Hematopoietic multipotent progenitor cell treated with erythropoietin and hydrocortisone succinate and interleukin-3 and kit ligand, for 8 days (in vitro differentiated cells): ENCODE data around the gene NFATC2.
"Not testable (repeated sequence)": the region's sequence is repeated elsewhere in the genome, so short reads cannot be mapped to it uniquely, and the experiment has no call there.

ENCODE experiments used
- DNase-seq: peaks from one replicate; pipeline ENCODE4 v3.0.0-alpha.2; 2015

The NFATC2 gene

DNA sequence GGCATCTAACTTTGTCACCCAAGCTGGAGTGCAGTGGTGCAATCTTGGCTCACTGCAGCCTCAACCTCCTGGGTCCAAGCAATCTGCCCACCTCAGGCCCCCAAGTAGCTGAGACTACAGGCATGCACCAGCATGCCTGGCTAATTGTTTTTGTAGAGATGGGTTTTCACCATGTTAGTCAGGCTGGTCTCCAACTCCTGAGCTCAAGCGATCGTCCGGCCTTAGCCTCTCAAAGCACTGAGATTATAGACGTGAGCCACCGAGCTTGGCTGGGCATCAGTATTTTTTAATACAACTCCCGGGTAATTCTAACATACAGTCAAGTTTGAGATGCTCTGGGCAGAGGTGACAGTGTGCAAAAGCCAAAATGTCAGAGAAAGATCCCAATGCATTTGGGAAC lies 73.5 kb downstream of the NFATC2 start:
- no peak for DNase-seq

DNA sequence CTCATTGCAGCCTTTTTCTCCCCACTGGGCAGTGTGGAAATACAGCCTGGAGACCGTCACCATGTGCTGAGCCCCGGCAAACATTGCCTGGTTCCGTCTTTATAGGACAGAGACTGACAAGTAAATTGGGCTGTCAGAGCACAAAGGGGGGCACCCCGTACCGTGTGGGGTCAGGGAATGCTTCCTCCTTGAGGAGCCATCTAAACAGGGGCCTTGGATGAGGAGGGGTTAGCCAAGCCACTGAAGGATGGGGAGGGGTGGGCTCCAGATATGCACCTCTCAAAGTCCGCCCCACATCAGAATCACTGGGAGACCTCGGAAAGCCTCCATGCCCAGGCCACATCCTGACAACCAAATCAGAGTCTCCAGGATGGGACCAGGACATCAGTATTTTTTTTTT lies 73.9 kb downstream of the NFATC2 start:
- DNase-seq: no peak

DNA sequence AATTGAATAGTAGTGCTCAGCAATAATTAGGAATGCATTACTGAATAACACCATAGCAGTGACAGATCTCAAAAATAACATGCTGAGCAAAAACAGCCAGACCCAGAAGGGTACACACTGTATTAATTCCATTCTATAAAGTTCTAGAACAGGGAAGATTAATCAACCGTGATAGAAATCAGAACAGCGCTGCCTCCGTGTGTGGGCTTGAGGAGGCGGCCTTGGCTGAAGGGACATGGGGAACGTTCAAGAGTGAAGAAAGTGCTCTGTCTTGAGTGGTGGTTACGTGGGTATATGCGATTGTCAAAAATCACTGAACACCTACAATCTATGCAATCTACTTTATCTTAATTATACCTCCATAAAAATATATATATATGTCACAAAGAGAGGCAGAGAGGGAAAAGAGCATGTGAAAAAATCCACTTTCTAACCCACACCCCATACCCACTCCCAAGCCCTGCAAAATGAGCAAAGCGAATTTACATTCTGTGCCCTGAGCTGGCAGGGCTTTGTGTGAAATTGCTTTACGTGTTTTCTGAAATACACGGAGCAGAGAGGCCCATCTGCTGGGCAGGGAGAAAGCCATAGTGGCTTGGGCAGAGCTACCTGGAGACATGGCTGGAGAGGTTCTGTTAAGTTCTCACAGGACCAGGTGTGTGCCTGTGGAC lies 74.4 kb downstream of the NFATC2 start:
- DNase-seq: no peak

DNA sequence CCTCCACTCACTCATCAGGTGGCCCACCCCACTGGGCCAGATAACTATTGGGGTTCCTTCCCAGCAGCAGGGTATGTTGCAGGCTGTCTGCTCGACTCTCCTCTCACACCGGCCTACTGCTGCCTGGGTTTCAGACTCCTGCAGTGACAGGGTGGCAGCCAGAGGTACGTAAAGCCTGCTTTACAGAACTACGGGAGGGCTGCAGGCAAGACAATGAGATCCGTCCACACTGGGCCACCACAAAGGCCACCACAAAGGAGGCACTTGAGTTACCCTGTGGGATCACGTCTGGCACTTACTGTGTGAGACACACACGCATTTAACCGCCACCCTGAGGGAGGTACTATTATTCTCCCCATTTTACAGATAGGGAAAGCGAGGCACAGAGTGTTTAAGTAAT lies 78.5 kb downstream of the NFATC2 start:
- DNase-seq: no peak

DNA sequence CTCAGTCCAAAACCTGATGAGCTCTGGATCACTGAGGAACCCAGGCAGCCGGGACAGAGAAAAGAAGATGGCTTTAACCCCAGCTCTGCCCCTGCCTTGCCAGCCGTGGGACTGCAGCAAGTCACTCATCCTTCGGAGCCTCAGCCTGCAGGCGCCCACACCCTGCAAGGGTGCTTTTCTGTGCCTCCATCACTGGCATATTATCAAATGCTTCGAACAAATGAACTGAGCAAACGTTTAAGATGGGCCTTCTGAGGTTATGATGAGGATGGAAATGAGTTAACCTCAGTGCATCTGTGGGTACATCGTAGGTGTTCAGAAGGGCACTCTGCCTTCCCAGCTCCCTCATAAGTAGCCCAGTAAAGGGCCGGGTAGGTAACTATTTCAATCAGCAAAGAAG lies 79.0 kb downstream of the NFATC2 start:
- no peak for DNase-seq

DNA sequence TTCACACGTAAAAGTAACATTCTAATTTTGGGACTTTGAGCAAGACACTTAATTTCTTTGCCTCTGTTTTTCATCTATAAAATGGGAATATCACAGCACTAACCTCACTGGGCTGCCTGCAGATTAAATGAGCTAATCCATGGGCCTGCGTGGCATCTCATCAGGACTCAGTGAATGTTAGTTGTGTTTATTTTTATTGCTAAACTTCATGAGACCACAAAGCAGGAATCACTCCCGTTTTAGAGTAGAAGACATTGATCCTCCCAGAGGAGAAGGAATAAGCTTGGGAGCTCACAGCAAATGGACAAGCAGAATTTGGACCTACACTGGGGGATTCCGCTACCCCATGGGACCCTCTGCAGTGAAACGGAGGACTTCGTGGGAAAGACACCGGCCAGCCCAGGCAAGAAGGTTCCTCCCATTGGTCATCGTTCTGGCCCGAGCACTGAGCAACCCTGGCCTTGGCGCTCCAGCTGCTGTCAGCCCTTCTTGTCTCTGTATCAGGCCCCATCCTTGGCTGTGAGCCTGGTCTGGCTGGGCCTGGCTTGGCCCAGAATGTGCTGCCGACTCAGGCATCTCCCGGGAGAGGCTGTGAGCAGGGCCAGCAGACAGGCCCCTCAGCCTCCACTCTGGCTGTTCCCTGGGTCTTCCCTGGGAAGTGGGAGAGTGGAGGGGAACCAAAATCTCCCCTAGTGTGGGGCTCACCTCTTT lies 79.8 kb downstream of the NFATC2 start:
- no peak for DNase-seq

DNA sequence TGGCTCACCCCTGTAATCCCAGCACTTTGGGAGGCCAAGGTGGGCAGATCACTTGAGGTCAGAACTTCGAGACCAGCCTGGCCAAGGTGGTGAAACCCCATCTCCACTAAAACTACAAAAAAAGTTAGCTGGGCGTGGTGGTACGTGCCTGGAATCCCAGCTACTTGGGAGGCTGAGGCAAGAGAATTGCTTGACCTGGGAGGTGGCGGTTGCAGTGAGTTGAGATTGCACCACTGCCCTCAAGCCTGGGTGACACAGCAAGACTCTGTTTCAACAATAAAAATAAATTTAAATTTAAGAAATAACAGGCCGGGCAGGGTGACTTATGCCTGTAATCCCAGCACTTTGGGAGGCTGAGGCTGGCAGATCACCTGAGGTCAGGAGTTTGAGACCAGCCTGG lies 80.7 kb downstream of the NFATC2 start:
- DNase-seq: not testable (repeated sequence)

DNA sequence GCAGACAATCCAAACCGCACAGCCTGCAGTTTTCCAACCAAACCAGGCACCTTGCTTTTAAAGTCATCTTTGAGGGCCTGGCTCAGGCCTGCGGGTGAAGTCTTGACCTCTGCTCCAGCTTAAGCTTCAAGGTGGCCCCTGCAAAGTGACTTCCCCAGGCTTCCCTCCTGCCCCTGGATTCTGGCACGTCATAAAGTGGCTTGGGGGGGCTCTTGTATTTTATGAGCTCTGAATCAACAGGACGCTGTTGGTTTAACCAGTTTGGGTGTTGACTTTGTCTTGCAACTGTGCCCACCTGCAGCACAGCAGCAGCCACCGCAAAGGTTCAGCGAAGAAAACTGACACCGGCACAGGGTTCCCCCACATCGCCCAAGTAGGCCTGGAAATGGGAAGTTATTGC lies 81.2 kb downstream of the NFATC2 start:
- no peak for DNase-seq

DNA sequence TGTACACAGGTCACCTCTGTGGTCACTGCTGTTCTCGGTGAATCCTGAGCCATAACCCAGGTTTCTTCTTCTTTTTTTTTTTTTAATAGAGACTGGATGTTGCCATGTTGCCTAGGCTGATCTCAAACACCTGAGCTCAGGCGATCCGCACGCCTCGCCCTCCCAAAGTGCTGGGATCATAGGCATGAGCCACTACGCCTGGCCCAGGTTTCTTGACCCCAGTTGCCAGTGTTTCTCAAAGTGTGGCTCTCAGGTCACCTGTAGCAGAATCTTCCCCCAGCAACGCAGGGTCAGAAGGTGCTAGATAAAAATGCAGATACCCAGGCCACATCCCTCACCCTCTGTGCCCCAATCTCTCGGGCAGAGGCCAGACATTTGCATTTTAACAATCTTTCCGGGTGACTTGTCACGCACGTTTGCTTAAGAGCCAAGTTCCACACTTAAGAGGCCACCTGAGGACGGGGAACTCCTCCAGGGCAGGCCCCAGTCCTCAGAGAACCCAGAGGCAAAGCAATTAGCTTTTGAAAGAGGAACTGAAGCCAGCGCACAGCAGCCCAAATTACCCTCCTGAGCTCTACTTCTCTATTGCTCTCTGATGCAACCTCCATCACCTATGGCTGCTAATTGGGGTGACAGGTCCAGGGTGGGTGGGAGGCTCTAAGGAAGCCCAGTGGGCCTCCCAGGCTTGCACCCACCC lies 81.8 kb downstream of the NFATC2 start:
- no peak for DNase-seq

DNA sequence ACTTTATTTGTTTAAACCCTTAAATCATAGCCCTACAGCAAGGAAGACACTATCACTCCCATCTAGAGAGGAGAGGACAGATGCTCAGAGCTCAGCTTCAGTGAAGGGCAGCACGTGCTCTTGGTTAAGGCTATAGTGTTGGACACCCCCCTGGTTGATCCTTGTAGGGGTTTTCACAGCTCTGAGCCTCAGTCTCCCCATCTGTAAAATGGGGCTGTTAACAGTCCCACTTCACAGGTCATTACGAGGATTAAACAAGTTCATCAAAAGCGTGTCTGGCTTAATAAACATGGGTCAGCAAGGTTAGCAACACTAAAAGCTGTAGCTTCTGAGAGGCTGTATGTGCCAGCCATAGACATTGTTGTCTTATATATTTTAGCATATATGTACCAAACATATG lies 82.4 kb downstream of the NFATC2 start:
- no peak for DNase-seq

DNA sequence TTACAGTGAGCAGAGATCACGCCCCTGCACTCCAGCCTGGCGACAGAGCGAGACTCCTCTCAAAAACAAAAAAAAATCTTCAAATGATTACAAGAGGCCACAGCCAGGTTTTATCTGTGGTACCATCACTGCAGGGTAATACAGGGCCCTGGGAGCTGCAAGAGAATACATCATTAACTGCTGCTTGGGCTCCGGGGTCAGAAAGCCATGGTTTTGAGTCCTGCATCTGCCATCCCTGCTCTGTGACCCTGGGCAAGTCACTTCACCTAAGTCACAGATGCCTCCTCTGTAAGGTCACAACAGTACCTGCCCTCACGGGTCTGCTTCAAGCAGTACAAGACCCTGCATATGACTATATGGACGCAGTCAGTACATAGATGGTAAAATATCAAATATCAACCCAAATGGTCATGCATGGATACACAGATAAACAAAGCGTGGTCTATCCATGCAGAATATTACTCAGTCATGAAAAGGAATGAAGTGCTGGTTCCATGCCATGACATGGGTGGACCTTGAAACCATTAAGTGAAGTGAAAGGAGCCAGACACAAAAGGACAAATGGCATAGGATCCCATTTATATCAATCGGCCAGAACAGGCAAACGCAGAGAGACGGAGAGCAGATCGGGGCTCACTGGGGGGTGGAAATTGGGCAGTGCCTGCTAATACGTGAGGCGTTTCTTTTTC lies 83.6 kb downstream of the NFATC2 start:
- DNase-seq: no peak

DNA sequence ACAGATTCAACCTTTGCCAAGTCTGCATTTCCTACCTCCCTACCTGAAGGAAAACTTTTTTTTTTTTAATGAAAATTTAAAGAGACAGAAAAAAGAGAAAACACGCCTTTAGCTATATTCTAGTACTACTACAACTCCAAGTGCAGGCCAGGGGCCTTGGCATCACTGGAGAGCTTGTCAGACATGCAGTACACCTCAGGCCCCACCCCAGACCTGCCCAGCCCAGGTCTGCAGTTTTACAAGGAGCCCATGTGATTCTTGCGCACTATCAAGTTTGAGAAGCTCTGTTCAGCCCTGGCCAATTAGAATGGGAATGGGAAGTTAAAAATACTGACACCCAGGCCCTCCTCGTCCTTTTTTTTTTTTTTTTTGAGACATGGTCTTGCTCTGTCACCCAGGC lies 85.0 kb downstream of the NFATC2 start:
- no peak for DNase-seq

DNA sequence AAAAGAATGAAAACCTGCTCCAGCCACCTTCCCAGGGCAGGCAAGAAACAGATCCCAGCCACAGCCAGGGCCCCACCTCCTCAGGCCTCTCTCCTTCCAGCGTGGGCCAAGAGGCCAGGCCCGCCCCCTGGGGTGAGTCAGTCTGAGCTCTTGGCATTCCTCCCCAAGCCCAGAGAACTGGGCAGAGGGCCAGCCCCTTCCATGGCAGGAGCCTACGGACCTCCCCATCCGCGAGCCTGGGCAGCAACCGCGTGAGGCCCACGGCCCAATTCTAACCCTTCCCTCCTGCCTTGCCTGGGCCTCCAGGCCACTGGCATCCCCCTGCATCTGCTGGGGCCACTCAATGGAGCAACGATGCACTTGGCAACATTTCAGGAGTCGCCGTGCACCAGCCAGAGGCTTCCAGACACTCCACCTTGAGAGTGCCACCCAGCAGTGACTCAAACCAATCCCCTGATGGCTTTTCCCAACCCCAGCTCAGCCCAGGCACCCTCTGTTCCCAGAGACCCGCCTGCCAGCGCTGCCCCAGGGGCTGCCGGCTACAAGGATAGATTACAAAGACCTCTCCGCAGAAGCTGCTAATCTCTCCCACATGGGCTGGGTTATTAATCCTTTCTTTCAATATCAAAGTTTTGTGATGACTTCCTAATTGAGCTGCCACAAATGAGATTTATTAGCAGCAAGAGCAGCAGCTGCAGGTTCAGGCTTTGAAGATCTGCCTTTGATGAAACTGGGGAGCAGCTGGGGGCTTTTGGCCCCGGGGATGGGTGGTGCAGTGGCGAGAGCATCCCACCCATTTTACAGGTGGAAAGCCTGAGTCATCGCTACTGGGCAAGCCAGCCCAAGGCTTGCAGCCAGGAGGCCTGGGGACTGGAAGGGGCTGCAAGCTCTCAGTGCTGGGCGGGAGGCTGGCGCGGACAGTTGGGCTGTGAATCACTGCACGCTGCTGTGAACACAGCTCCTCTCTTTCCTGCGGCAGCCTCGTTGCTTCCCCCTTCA lies 85.7 kb downstream of the NFATC2 start:
- DNase-seq: peak; percentile 91

DNA sequence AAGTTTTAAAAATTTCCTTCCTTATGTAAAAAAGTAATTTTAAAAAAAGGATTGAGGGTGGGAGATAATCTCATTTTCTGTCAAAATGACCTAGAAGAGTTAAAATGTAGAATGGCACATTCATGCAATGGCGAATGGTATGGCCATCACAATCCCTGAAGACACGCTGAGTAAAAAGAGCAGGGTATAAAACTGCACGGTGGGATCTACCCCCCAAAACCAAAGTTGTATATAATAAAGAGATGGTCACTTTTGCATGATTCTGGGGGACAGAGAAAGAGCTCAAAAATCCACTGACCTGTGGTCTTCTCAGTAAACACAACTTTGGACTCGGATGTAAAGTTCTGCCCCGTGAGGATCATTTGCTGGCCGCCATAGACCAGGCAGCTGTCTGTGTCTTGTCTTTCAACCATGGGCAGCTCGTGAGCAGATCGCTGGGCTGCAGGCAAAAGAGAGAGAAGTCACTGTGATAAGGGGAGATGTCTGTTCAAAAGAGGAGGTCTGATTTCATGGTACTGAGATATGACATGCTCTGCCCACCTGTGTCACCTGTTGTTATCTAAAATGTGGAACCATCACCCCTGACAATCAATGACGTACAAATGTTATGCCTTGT lies 88.2 kb downstream of the NFATC2 start:
- no peak for DNase-seq

DNA sequence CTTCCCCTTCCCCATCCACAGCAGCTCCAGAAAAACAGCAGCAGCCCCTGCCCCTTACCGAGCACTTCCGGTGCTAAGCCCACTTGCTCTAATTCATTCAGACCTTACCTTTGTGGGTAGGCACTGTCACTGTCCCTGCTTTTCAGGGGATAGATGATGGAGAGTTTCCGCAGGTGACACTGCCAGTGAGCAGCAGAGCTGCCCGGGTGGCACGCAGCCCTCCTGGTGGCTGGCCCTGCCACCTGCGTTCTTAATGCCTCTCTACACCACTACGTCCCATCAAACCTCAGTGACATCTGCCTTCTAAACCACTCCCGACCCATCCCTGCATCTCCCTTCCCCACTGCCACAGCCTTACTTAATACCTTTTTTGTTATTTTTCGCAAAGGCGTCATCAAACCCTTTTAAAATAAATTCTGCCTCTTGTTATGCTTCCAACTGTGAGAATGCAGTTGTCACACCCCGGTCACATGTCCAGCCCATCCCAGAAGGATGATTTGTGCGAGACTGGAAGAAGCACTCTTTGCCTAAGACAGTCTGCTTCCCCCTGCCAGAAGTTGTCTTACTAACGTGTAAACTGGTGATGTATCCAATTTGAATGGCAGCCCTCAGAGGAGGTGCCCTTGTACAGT lies 89.7 kb downstream of the NFATC2 start:
- no peak for DNase-seq

DNA sequence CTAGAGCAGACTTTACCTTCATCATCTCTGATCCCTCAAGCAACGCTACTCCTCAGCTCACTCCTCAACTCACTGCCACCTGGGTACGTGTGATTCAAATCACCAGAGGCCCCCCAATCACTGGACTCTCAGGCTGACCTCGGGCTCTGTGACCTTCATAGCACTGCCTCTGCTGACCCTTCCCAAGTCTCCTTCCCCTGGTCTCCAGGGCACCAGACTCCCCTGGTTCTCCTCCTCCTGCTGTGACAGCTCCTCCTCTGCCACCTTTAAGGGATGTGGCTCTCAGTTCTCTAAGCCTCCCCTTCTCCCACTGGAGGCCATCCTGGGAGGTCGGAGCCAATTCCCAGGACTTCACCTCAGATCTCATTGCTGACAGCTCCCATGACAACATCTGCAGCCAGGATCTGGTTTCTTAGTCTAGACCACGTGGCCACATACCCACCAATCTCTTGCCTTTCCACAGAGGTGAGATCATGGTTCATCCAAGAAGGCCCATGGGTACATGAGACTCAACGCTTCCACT lies 90.4 kb downstream of the NFATC2 start:
- no peak for DNase-seq

DNA sequence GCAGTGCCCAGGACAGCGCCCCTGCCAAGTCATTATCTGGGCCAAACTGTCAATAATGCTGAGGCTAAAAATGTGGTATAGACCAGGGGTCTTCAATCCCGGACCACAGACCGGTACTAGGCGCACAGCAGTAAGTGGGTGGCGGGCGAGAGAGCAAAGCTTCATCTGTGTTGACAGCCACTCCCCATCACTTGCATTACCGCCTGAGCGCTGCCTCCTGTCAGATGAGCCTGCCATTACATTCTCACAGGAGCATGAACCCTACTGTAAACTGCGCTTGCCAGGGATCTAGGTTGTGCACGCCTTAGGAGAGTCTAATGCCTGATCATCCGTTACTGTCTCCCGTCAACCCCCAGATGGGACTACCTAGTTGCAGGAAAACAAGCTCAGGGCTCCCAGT lies 91.0 kb downstream of the NFATC2 start:
- no peak for DNase-seq

DNA sequence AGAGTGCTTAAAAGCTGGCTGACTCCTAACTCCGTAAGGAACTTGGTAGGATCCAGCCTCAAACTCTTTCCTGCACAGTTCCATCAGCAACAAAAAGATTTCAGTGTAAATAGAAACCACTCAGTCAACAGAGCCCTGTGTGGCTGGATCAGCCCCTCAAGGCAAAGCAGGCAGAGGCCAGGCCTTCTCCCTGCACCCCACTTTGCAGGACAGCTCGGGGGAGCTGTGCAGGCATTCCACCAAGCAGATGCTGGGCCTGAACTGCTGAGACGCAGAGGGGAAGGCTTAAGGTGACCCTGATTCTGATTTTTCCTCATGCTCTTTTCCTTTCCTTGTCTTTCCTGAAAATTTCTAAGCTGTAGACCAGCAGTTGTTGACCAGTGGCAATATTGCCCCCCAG lies 91.5 kb downstream of the NFATC2 start:
- DNase-seq: no peak

DNA sequence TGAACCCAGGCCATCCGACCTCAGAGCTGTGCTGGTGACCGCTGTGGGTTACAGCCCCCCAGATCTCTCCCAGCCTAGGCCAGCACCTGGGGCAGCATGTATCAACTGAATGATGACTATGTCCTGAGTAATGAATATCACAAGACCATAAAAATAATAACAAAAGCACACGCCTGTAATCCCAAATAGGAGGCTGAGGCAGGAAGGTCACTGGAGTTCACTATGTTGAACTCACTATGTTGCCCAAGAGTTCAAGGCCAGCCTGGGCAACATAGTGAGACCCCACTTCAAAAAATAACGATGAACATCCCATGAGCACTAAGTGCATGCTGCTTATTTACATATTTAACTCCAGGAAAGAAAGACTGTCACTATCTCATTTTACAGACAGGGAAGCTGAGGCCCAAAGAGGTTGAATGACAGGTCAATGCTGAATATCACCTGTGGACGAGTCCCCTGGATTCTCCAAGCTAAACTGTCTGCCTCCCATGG lies 92.3 kb downstream of the NFATC2 start:
- no peak for DNase-seq

DNA sequence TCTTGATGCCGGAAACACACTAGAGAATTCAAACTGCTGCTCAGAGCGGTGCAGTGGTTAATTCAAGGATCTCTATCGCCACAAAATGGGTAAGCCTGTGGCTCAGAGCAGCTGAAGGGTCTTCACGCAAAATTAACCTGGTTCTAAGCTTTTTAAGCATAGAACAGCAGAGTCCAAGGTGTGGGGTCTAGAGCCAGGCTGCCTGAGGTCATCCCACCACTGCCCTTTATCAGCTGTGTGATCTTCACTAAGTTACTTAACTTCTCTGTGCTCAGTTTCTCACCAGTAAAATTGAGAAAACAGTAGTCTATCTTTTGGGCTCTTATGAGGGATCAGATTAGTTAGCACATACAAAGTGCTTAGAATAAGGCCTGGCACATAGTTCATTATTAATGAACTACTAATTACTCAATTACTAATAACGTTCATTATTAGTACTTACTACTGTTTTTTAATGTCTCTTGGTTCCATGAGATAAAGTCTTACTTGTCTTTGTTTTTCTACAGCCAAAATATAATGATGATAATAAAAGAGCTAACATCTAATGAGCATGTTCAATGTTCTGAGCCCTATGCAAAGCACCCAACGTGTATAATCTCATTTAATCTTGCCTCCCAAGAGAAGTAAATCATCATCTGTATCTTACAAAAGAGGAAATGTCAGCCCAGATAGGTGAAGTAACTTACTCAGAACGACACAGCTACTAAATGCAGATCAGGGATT lies 92.9 kb downstream of the NFATC2 start:
- DNase-seq: no peak
